ENCODE data around the gene AP4B1.

Gene AP4B1

DNA sequence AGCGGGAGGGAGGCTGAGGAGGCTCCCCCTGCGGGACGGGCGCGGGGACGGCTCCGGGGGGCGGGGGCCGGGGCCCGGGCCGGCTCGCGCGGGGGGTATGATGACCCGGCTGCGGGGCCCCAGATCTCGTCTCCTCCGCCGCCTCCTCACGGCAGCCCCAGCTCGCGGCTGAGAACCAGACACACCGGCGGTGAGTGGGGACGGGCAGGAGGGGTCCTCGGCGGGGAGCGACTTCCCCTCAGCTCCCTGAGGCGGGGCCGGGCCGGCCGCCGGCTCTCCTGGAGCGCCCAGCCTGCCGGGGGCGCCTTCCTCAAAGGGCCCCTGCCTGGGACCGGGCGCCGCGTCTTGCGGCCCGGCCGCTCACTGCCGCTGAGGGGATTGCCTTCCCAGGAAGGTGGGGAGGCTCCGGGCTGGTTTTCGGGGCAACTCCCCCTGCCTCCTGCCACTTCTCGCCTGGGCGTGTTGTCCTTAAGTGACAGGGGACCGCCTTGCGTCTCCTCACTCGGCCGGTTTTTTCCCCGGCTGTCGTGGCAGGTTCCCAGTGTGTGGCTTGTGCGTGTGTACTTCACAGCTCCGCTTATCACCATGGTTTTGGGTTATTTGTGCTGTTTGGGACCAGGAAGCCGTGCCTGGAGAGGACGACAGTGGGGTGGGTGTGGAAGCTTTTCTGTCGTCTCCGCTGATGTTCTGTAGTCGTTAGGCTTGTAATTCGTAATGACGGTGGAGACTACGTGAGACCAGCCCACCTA is 25.3 kb upstream of the AP4B1 start (continued):
- TF ChIP-seq, protein P1, sequence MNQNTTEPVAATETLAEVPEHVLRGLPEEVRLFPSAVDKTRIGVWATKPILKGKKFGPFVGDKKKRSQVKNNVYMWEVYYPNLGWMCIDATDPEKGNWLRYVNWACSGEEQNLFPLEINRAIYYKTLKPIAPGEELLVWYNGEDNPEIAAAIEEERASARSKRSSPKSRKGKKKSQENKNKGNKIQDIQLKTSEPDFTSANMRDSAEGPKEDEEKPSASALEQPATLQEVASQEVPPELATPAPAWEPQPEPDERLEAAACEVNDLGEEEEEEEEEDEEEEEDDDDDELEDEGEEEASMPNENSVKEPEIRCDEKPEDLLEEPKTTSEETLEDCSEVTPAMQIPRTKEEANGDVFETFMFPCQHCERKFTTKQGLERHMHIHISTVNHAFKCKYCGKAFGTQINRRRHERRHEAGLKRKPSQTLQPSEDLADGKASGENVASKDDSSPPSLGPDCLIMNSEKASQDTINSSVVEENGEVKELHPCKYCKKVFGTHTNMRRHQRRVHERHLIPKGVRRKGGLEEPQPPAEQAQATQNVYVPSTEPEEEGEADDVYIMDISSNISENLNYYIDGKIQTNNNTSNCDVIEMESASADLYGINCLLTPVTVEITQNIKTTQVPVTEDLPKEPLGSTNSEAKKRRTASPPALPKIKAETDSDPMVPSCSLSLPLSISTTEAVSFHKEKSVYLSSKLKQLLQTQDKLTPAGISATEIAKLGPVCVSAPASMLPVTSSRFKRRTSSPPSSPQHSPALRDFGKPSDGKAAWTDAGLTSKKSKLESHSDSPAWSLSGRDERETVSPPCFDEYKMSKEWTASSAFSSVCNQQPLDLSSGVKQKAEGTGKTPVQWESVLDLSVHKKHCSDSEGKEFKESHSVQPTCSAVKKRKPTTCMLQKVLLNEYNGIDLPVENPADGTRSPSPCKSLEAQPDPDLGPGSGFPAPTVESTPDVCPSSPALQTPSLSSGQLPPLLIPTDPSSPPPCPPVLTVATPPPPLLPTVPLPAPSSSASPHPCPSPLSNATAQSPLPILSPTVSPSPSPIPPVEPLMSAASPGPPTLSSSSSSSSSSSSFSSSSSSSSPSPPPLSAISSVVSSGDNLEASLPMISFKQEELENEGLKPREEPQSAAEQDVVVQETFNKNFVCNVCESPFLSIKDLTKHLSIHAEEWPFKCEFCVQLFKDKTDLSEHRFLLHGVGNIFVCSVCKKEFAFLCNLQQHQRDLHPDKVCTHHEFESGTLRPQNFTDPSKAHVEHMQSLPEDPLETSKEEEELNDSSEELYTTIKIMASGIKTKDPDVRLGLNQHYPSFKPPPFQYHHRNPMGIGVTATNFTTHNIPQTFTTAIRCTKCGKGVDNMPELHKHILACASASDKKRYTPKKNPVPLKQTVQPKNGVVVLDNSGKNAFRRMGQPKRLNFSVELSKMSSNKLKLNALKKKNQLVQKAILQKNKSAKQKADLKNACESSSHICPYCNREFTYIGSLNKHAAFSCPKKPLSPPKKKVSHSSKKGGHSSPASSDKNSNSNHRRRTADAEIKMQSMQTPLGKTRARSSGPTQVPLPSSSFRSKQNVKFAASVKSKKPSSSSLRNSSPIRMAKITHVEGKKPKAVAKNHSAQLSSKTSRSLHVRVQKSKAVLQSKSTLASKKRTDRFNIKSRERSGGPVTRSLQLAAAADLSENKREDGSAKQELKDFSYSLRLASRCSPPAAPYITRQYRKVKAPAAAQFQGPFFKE (tag by site-specific recombination; IDR thresholded peaks at IDR 0.05; ENCODE audit: borderline replicate concordance) = no peak
- TF ChIP-seq ZSCAN30 (tag by site-specific recombination; IDR thresholded peaks at IDR 0.05) = peak; percentile 19
- TF ChIP-seq, protein P2, sequence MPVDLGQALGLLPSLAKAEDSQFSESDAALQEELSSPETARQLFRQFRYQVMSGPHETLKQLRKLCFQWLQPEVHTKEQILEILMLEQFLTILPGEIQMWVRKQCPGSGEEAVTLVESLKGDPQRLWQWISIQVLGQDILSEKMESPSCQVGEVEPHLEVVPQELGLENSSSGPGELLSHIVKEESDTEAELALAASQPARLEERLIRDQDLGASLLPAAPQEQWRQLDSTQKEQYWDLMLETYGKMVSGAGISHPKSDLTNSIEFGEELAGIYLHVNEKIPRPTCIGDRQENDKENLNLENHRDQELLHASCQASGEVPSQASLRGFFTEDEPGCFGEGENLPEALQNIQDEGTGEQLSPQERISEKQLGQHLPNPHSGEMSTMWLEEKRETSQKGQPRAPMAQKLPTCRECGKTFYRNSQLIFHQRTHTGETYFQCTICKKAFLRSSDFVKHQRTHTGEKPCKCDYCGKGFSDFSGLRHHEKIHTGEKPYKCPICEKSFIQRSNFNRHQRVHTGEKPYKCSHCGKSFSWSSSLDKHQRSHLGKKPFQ (tag by site-specific recombination; IDR thresholded peaks at IDR 0.05) = no peak
- TF ChIP-seq ZSCAN23 (tag by site-specific recombination; IDR thresholded peaks at IDR 0.05) = no peak
- TF ChIP-seq PRDM1 (tag by site-specific recombination; IDR thresholded peaks at IDR 0.05) = no peak
- TF ChIP-seq ZEB2 (tag by site-specific recombination; IDR thresholded peaks at IDR 0.05) = peak; percentile 52; the same call in 1 of the 2 replicates
- TF ChIP-seq ZNF157 (tag by site-specific recombination; IDR thresholded peaks at IDR 0.05) = no peak
- peak; percentile 31; the same call in 1 of the 2 replicates for TF ChIP-seq ZNF600 (tag by site-specific recombination; IDR thresholded peaks at IDR 0.05)
- peak; percentile 60; the same call in 1 of the 2 replicates for TF ChIP-seq KLF1 (tag by site-specific recombination; IDR thresholded peaks at IDR 0.05)
- TF ChIP-seq ZNF433 (tag by site-specific recombination; IDR thresholded peaks at IDR 0.05; ENCODE audit: low read depth) = no peak
- no peak for TF ChIP-seq ZFP3 (tag by site-specific recombination; IDR thresholded peaks at IDR 0.05; ENCODE audit: low read depth)
- no peak for TF ChIP-seq ZBTB7A (tag by site-specific recombination; IDR thresholded peaks at IDR 0.05; ENCODE audit: low read depth)
- TF ChIP-seq ZNF654 (tag by site-specific recombination; IDR thresholded peaks at IDR 0.05; ENCODE audit: low read depth) = no peak
- TF ChIP-seq, protein P3, sequence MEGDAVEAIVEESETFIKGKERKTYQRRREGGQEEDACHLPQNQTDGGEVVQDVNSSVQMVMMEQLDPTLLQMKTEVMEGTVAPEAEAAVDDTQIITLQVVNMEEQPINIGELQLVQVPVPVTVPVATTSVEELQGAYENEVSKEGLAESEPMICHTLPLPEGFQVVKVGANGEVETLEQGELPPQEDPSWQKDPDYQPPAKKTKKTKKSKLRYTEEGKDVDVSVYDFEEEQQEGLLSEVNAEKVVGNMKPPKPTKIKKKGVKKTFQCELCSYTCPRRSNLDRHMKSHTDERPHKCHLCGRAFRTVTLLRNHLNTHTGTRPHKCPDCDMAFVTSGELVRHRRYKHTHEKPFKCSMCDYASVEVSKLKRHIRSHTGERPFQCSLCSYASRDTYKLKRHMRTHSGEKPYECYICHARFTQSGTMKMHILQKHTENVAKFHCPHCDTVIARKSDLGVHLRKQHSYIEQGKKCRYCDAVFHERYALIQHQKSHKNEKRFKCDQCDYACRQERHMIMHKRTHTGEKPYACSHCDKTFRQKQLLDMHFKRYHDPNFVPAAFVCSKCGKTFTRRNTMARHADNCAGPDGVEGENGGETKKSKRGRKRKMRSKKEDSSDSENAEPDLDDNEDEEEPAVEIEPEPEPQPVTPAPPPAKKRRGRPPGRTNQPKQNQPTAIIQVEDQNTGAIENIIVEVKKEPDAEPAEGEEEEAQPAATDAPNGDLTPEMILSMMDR (tag by site-specific recombination; IDR thresholded peaks at IDR 0.05) = peak; percentile 26
- TF ChIP-seq ZNF791 (tag by site-specific recombination; IDR thresholded peaks at IDR 0.05) = no peak
- no peak for TF ChIP-seq ZNF37A (tag by site-specific recombination; IDR thresholded peaks at IDR 0.05)
- TF ChIP-seq KLF16 (tag by site-specific recombination; IDR thresholded peaks at IDR 0.05) = no peak
- TF ChIP-seq, protein P4, sequence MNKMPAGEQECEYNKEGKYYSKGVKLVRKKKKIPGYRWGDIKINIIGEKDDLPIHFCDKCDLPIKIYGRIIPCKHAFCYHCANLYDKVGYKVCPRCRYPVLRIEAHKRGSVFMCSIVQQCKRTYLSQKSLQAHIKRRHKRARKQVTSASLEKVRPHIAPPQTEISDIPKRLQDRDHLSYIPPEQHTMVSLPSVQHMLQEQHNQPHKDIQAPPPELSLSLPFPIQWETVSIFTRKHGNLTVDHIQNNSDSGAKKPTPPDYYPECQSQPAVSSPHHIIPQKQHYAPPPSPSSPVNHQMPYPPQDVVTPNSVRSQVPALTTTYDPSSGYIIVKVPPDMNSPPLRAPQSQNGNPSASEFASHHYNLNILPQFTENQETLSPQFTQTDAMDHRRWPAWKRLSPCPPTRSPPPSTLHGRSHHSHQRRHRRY (tag by site-specific recombination; IDR thresholded peaks at IDR 0.05) = no peak
- TF ChIP-seq ZNF350 (tag by site-specific recombination; IDR thresholded peaks at IDR 0.05) = no peak
